Testis (tissue), 3 donors: Measurements from ENCODE around the gene ZEB1. TPM values are rescaled to one million over a fixed set of nuclear protein-coding genes. Genes with fewer than 3 reads are reported as not detected.

Experiments used
- DNase-seq: peaks from one replicate; pipeline ENCODE4 v3.0.0-alpha.2; 2019
- H3K27ac ChIP-seq, 2 donors: fragments of 200-600 bp; sonication (generic); one replicate each; pipeline ENCODE4 v1.5.1; 2019
- H3K27me3 ChIP-seq: fragments of 200-600 bp; sonication (generic); one replicate; pipeline ENCODE4 v1.5.1; 2019
- H3K36me3 ChIP-seq: fragments of 200-600 bp; sonication (generic); one replicate; pipeline ENCODE4 v1.5.1; 2017; ENCODE audit warnings: low read depth; ENCODE audit errors: missing control alignments
- H3K4me1 ChIP-seq: fragments of 200-600 bp; sonication (generic); one replicate; pipeline ENCODE4 v1.5.1; 2019
- H3K4me3 ChIP-seq, 2 donors: fragments of 200-600 bp; sonication (generic); one replicate each; pipeline ENCODE4 v1.5.1; 2017 to 2019
- H3K9me3 ChIP-seq: fragments of 200-600 bp; sonication (generic); one replicate; pipeline ENCODE4 v1.5.1; 2017
- CTCF ChIP-seq, 3 experiments: fragments of 450-650 bp in 2 of 3; fragments of 200-600 bp in 1 of 3; sonication (generic) in 1 of 3; IDR thresholded peaks; one replicate each; pipeline ENCODE4 v1.5.1; 2016 to 2019; ENCODE audit warnings: antibody characterized with exemption in 3 of 3, mild to moderate bottlenecking in 2 of 3, moderate library complexity in 1 of 3
- POLR2A ChIP-seq: fragments of 450-650 bp; IDR thresholded peaks from one replicate; pipeline ENCODE4 v1.6.1; 2017; ENCODE audit warnings: antibody characterized with exemption, mild to moderate bottlenecking, moderate library complexity
- WGBS, 2 donors: methylation state at CpG; one replicate each; pipeline ENCODE4 v1.1.5; 2018; 5-methylcytosine and 5-hydroxymethylcytosine counted together
- intact Hi-C: fragments of 100-400 bp; cut with DNase I; formaldehyde crosslinking; loops from one replicate; pipeline ENCODE4 v1.15.1; 2023; ENCODE audit warnings: low total_unique reads
- polyA plus RNA-seq: library from polyadenylated mRNA; stranded (reverse); fragments of 350-450 nt; fragmentation: Illumina TruSeq; extraction: RNeasy Lipid Tissue Mini Kit (QIAGEN cat#74804); gene quantifications from one replicate; pipeline ENCODE4 v1.2.3, GENCODE V29; 2014; ENCODE audit warnings: low read depth, low replicate concordance; ENCODE audit not compliant: insufficient read depth
- total RNA-seq, 2 donors: library from RNA; depleted of rRNA; stranded (reverse); fragments of >200 nt; gene quantifications; one replicate each; pipeline ENCODE4 v1.2.3, GENCODE V29; 2016

ZEB1 gene
- total and polyA plus RNA-seq, 3 donors from 2014 or later = 22.2 to 35.9 (median 26.3) TPM

GRCh38 chr10:31458974-31459373 is 140.0 kb downstream of the ZEB1 start:
- no peak for DNase-seq
- Histone ChIP-seq H3K36me3 (no peaks in the 10 kb centered on the region), H3K9me3 (no peaks in the 10 kb centered on the region), H3K27ac (no peak overlapping the region), H3K4me1 (no peaks in the 10 kb centered on the region), H3K27me3 (no peaks in the 10 kb centered on the region), H3K4me3 (no peak overlapping the region)
- intact Hi-C loops = no loop called here
- TF ChIP-seq POLR2A (no peak), CTCF (IDR thresholded peaks at IDR 0.05) (no peak)

- no peak overlapping the region for H3K27ac ChIP-seq
- DNase-seq = no peak
- WGBS, 2 donors = 94 to 95% methylated on average over 2 of the region's 2 CpGs
- H3K4me3 ChIP-seq = no peak overlapping the region
- no peaks in the 10 kb centered on the region for H3K4me1 ChIP-seq
- H3K36me3 ChIP-seq = no peaks in the 10 kb centered on the region
- H3K9me3 ChIP-seq = no peaks in the 10 kb centered on the region
- intact Hi-C loops = no loop called here
- H3K27me3 ChIP-seq = no peaks in the 10 kb centered on the region
- TF ChIP-seq POLR2A (no peak), CTCF (IDR thresholded peaks at IDR 0.05) (no peak)
Measured at GRCh38 chr10:31460242-31460641, 141.2 kb downstream of the ZEB1 start.

GRCh38 chr10:31464552-31464951 is 145.5 kb downstream of the ZEB1 start:
- Histone ChIP-seq H3K9me3 (no peaks in the 10 kb centered on the region), H3K4me3 (no peak overlapping the region), H3K4me1 (no peaks in the 10 kb centered on the region), H3K36me3 (no peaks in the 10 kb centered on the region), H3K27ac (no peak overlapping the region), H3K27me3 (no peaks in the 10 kb centered on the region)
- DNase-seq = no peak
- TF ChIP-seq CTCF (IDR thresholded peaks at IDR 0.05) = no peak
- no peak for TF ChIP-seq POLR2A
- intact Hi-C loops = no loop called here
- WGBS, 2 donors = 90 to 91% methylated on average over 2 of the region's 2 CpGs

- no peak overlapping the region for H3K4me3 ChIP-seq
Measured at GRCh38 chr10:31466313-31466712, 147.3 kb downstream of the ZEB1 start.

More at GRCh38 chr10:31466313-31466712, 147.3 kb downstream of the ZEB1 start:
- no peak for DNase-seq
- Histone ChIP-seq H3K27me3 (no peaks in the 10 kb centered on the region), H3K27ac (no peak overlapping the region), H3K4me1 (no peaks in the 10 kb centered on the region), H3K36me3 (no peaks in the 10 kb centered on the region), H3K9me3 (no peaks in the 10 kb centered on the region)
- intact Hi-C loops = no loop called here
- TF ChIP-seq POLR2A (no peak), CTCF (IDR thresholded peaks at IDR 0.05) (no peak)
- 81 to 88% methylated on average over 1 of the region's 1 CpG for WGBS, 2 donors
